NB4 (cell line): ENCODE data around the gene FBXL20.

Source experiments
- CTCF ChIP-seq: IDR thresholded peaks from one replicate; pipeline ENCODE4 v1.5.1; 2012; ENCODE audit warnings: low read depth, low read length
- MAX ChIP-seq: IDR thresholded peaks from 2 replicates; pipeline ENCODE4 v1.6.1; 2011; ENCODE audit warnings: low read depth, low read length
- MYC ChIP-seq: IDR thresholded peaks from 2 replicates; pipeline ENCODE4 v1.6.1; 2011; ENCODE audit warnings: low read depth, low read length
- POLR2A ChIP-seq: IDR thresholded peaks from 2 replicates; pipeline ENCODE4 v1.6.1; 2011; ENCODE audit warnings: mild to moderate bottlenecking; ENCODE audit not compliant: insufficient read length; ENCODE audit errors: extremely low read depth

- TF ChIP-seq POLR2A (no peak), MAX (no peak), CTCF (no peak), MYC (no peak)
Observed at GRCh38 chr17:39357488-39357887, 43.9 kb downstream of the FBXL20 start.
